Mucosa of gallbladder (tissue), 1 donor: ENCODE results near the gene ANKFN1. TPM values are rescaled to one million over a fixed set of nuclear protein-coding genes. Genes with fewer than 3 reads are reported as not detected.
A peak's percentile ranks its signal among the peaks of the same experiment; 100 is the strongest.

ENCODE experiments used
- DNase-seq: peaks from one replicate; pipeline ENCODE4 v3.0.0-alpha.2; 2020; ENCODE audit warnings: low spot score
- total RNA-seq: library from RNA; stranded (reverse); gene quantifications from one replicate; pipeline ENCODE4 v1.2.1, GENCODE V29; 2021
- donor health status: DM: no; HTN: no; CAD: no.

ANKFN1 gene, protein sequence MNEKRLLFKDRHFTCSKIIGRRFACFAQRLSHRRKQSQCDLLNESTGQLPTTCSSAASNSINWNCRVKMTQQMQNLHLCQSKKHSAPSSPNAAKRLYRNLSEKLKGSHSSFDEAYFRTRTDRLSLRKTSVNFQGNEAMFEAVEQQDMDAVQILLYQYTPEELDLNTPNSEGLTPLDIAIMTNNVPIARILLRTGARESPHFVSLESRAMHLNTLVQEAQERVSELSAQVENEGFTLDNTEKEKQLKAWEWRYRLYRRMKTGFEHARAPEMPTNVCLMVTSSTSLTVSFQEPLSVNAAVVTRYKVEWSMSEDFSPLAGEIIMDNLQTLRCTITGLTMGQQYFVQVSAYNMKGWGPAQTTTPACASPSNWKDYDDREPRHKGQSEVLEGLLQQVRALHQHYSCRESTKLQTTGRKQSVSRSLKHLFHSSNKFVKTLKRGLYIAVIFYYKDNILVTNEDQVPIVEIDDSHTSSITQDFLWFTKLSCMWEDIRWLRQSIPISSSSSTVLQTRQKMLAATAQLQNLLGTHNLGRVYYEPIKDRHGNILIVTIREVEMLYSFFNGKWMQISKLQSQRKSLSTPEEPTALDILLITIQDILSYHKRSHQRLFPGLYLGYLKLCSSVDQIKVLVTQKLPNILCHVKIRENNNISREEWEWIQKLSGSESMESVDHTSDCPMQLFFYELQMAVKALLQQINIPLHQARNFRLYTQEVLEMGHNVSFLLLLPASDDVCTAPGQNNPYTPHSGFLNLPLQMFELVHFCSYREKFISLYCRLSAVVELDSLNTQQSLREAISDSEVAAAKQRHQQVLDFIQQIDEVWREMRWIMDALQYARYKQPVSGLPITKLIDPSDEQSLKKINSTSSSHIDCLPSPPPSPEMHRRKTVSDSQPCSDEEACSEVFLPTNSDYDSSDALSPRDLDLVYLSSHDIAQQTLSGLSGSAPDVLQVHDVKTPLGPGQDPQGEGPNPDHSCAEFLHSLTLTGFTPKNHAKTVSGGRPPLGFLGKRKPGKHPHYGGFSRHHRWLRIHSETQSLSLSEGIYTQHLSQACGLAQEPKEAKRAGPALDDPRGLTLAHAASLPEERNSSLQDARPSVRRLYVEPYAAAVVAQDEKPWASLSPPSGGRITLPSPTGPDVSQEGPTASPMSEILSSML
- 1.3 TPM for total RNA-seq

DNA sequence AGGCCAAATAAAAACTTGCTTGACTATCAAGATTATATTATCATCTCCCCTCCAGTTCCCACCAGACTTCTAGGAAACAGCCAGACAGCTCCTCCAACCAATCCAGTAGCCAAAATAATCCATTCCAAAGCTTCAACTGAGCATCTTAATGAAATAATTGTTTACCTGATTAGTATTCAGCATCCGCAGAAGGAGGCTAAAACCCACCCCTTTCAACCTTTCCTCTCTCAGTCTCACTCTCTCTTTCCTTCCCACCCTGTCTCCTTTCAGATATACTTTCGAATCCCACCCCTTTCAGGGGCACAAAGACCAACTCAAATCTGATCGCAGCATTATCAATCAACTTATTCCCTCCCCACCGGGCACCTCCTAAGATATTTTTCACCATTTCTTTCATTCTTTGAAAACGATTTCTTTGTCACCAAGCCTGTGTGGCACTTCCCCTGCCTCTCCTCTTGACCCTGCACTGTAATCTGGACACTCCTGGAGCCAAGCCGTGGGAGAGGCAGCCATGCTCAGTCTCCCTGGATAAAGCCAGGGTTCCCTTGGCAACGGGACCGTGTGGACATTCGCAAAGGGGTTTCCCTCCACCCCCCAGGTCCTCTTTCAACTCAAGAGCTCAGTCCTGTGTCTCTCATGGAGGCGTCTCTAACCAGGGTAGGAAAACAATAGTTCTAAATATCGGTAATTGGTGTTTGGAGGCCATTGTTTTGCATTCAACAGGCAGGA, at the start of gene ANKFN1:
ANKFN1 (plus strand) TSS at position 602 of the 729 bp plus-strand sequence. CDS start 59,193 bp downstream, outside the sequence.
- DNase-seq, result no peak

DNA sequence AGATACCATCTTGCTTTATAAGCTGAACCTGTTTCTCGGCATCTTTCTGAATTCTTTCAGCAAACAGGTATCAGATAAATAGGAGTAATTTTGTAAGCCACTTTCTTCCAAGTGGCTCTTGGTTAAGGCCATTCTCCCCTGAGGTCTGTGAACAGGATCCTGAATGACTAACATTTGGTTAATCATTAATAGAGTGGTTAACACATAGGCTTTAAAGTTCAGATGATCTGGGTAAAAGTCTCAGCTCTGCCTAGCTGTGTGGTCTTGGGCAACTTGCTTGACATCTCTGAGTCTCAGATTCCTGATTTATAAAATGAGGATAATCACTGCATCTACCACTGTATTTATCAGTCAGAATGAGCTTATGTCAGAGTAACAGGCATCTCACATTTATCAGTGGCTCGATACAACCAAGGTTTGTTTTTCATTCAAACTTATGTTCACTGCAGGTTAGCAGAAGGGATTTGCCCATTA, 44.4 kb upstream of the ANKFN1 start:
- DNase-seq, result no peak

DNA sequence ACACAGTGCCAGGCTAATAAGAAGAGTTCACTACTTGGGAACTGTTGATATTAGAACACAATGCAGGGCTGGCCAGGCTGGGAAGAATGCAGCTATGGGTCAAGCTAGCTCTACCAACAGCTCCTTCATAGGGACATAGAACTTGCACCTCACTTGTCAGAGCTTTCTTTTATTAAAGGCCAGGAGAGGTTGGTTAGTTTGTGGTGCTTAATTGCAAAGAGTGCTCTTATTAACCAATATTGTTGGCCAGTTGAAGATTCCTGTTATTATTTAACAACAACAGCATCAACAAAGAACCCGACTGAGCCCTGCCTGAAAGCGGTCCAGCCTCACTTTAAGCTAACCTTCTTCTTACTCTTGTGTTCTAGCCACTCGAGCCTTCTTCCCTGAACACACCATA, 43.4 kb upstream of the ANKFN1 start:
- peak; percentile 13 for DNase-seq

DNA sequence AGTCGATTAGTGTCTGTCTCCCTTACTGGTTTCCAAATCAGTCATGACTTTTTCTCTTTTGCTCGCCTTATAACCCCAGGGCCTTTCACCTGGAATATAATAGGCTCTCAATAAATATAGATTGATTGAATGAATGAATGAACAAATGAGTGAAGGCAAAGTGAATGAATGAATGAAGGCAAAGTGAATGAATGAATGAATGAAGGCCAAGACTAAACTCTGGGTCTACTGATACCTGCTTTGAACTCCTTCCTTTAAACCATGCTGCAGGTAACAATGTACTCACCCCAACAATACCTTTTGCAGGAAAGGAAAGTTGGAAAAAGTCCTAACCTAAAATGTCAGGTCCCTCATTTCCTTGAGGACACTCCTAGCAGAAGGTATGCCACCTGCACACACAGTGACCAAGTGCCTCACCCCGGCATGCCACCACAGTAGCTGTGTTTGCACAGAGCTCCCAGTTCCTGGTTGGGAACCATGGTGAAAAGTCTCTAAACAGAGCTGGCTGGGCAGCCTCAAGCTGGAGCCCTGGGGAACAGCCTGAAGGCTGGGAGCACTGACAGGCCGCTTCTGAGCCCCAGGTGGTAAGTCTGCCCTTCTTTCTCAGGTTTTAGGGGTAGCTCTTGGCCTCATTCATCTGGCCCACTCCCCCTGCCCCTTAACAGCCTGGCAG, 42.7 kb upstream of the ANKFN1 start:
- peak; percentile 85 for DNase-seq

DNA sequence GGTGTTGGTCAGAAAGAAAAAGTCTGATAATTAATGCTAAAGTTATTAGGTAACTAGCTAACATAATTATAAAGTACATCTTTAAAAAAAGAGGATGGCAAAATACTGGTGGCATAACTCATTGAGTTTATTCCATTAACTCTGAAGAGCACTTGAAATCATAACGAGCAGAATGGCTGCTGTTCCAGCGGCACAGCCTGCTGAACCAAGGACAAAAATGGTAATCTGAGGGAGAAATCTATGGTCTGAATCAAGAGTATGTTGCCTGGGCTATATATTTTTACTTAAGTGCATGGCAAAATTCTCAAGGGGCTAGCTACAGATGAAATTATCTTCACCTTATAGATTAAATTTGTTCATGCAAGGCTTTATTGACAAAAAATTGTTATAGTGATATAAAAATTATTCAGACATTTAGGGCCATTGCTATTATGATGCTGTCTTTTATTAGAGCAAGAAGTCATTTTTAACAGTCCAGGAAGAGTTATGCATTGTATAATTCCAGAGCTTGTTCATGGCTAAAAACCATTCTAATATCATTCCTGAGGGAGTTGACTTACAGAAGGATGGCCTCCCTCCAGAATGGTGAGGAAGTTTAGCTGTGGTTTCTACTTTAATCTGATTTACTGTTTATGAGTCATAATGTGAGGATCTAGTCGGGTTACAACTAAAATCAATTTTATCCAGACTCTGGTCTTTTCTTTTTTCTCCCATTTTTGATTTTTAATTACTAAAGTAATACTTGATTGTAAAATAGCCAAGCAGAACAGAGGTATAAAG, 41.4 kb upstream of the ANKFN1 start:
- no peak for DNase-seq

DNA sequence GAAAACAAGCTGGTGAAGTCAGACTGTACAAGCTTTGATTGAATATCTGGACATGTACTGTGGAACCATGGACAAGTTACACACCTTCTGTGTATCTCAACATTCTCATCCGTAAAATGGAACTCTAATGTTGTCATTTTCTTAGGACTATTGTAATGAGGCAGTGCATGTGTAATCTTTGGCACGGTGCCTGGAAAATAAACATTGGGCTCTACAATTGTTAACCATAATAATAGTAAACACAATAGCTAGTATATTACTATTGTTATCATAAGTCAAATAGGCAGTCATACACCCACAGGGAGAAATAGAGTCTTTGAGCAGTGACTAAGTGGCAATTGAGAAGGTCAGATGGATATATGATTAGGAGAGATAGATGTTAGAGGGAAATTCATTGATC, 39.8 kb upstream of the ANKFN1 start:
- DNase-seq, result no peak

DNA sequence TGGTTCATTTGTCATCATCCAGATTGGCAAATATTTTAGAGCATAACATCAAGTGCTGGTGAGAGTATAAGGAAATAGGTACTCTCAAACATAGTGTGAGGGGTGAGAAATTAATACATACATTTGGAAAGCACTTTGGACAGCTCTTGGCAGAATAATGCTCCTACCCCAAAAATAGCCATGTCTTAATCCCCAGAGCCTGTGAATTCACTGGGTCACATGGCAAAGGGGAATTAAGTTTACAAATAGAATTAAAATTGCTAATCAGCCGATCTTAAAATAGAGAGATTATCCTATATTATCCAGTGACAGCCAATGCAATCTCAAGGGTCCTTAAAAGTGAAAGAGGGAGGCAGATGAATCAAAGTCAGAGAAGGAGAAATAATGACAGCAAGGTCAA, 38.8 kb upstream of the ANKFN1 start:
- no peak for DNase-seq

DNA sequence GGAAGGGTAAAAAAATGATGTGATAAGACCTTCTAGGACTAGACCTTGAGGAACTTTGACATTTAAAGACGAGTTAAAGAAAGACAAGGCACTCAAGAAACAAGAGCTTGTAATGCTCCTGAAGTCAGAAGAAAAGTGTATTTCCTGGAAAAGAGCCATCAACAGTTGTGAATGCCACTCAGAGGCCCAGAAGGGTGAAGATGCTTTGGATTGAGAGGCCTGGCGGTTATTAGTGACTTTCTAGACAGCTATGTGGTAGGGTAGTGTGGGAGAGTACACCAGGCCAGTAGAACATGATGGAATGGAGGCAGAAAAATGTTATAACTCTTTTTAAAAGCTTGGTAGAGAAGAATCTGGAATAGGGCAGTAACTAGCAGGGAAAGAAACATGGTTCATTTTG, 34.1 kb upstream of the ANKFN1 start:
- DNase-seq, result no peak

DNA sequence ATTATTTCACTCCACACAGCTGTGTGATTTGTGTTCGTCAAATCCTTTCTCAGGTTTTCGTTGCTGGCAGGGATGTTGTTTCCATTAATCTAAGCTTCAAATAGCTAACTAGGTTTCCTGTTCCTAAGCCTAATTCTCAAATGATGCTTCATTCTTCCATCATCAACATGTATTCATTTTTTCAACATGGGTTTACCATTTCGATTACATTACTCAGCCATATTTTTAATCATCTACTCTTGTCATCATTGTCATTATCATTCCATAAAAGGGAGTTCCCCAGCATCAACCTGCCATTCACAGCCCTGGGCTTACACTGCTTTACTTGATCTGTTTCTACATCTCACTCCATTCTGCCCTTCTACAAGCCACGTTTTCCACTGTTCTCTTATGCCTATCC, 33.3 kb upstream of the ANKFN1 start:
- DNase-seq, result no peak

DNA sequence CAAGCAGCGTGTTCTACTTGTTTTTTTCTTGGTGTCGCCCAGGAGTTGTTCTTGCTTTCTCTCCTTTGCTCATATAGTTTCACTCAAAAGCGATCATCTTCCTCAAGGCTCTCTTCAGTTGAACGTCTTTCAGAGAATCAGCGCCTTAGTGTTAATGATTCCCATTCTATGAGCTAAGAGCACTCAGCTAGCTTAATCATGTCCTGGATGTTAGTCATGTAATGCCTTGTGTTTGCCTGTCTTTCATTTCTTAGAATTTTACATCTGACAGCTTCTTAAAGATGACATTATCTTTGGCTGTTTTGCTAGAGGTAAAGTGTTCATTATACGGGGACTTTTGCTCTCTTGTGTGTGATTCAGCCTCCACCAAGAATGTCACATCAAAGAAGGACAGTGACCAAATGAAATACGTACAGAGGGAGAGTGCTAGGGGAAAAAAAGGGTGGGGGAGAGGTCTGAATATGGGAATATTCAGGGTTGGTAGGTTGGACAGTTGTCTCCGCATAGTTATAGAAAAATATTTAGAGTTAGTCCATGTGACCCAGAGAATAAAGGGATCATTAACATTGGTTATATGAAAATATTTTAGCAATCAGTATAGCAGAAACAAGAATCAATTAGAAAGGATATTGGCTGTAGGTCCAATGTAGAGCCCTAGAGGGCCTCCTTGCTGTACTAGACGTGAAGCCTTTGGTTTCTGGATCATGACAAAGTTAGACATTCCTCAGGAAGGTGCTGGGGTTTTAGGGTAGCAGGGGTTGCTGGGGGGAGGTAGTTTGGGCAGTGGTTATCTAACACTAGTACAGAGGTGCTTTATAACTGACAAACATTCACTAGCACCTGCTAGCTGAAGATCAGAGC, 31.9 kb upstream of the ANKFN1 start:
- no peak for DNase-seq

DNA sequence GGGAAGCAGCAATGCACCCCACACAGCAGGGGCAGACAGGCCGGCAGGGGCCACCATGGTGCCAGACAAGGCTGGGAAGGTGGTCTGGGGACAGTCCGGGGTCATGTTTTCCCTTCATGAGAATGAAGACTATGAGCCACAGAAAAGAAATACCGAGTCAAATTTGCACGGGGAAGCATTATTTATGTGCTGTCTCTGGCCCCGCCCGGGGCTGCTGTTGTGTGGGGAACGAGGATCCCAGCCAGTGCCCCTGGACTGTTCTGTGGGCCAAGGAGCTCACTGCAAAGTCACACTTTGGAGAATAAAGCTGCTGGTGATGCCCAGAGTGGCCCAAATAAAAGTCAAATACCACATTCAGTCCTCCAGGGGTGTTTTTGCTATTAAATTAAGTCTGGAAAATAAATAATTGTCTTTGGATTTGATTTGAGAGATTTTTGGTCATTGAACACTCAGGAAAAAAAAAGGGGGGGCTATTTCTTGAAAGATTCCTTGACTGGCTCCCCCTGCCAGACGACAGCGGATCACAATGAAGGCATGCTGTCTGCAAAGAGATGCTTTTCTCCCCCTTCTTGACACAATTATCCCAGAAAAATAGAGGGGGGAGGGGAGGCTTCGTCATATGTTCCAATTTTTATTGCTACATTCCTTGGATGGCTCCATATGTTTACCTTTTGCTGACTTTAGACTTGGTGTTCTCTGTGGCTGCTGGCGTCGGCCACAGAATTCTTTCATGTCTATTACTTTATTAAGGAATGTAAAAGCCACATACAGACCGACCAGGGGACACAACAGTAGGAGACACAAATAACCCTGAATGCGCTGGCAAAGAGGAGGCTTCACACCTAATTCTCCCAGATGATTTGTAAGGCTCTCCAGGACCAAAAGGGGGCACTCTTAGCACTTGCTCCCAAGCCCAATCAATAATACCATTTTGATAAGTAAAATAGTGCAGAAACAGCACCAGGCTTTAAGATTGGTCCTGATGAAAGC, 27.1 kb upstream of the ANKFN1 start:
- peak; percentile 42 for DNase-seq

DNA sequence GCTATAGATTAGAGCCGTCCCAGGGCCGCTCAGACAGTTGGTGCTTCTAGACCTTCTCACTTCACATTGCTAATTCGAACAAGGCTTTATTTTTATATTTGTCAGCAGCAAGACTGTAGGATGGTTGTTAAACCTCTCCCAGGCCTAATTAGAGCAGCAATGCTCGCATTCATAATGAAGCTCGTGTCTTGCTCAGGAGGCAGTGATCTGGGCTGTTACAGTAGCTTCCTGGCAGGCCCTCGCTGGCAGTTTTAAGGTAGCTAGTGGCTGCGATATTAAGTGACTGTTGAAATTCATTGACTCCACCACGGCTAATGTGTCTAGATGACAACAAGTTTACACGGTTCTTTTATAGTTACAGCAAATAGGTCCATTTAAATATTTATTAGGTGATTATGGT, 23.2 kb upstream of the ANKFN1 start:
- DNase-seq, result no peak

DNA sequence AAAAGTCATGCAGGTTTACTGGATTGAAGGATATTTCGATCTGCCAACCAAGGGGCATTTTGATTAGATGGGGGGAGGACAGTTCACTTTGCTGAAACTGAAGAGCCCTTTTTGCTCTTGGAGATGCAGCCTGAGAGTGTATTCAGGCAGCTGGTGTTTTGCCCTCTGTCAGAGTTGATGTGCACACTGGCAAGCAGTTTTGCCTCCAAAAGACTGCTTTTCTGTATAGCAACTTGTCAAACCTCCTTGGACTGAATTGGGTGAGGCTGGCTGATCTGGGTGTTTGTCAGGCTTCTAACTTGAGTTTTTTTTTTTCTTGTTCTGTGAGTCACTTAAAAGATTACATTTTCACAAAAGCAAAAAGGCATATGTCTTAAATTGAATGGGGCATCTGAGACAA, 22.6 kb upstream of the ANKFN1 start:
- no peak for DNase-seq

DNA sequence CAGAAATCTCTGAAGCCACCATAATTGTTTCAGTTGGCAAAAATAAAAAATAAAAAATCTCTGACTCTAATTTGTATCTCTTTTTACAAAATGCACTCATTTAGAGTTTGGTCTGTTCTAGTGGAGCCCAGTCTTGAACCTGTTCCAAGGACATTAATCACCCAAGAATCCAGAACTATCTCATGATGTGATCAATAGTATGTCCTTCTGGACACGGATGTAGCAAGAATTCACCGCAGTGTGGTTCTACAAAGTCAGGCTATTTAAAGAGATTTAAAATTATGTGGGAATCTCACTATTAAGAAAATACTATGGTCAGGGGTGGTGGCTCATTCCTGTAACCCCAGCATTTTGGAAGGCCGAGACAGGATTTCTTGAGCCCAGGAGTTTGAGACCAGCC, 21.8 kb upstream of the ANKFN1 start:
- no peak for DNase-seq

DNA sequence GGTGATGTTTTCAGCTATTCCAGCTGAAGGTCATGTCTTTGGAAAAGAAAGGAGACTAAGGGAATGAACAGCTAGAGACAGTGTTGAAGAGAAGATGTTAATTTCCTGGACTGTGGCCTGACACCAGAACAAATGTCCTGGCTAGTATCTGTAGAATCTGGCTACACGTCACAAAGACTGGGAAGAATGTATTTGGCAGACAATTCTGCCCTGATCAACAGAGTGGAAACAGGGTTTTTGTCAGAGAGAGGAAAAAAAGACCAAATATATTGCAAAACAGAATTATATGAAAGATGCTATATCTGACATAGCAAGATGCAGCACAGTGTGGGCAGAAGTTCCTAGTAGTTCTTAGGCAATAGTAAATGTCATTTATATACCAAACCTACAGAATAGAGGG, 17.0 kb upstream of the ANKFN1 start:
- DNase-seq, result no peak

DNA sequence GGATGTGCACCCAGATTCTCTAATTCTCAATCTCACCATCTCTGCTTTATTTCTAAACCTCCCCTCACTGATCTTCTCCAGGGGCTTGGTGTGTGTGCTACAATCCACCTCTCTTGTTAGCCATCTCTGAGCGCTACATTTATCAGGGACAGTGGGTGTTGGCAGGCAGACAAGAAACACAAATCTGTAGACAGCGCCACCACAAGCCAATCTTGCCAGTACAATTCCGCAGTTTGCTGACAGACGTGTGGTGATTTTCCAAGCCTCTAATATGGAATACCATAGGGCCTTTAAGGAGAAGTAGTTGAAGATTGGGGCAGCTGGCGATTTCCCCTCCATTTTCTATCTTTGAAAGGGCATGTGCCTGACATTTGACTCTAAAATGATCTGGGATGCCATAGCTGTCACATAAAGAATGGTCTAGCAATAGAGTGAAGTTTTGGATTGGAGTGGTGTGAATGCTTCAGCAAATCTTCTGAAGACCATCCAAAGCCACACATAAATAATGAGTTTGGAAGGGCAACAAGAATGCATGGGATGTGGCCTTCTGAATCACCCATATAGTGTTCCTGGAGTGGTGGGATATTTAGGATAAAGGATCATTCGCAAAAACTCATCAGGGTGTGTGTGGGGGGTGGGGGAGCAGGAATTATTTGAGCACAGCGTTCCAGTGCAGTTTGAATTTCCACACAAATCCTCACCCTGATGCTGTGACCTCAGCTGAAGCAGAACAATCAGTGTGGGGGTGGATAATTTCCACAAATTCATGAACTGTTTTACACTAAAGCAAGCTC, 12.0 kb upstream of the ANKFN1 start:
- DNase-seq, result no peak

DNA sequence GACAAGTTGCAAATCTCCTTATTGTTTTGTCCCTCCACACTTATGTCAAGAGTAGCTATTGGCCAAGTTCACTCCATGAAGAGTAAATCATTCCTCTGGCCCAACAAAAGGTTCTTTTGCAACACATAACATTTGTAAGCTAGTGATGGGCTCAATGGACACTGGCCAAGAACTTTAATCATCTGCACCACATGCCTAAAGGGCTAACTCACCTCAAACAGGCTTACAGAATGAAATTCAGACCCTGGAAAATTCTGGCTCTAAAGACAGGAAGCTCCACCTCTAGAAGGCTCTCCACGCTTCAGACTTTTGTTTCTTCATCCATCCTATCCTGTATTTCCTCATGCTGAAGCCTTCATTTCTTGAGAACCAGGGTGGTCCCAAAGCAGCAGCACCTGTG, 10.9 kb upstream of the ANKFN1 start:
- DNase-seq, result no peak
